Neural cell (in vitro differentiated cells): ENCODE results near the gene DPYD. TPM values are rescaled to one million over a fixed set of nuclear protein-coding genes. Genes with fewer than 3 reads are reported as not detected.

Experiments
- H2AFZ ChIP-seq: fragments of 200-600, 300-800 bp; sonication (generic), shearing (Covaris generic); 2 replicates; pipeline ENCODE4 v1.6.0; 2014; ENCODE audit warnings: low read depth, mild to moderate bottlenecking, antibody characterized with exemption, low read length, moderate library complexity
- H3F3A ChIP-seq: fragments of 200-600 bp; shearing (Covaris generic); 2 replicates; pipeline ENCODE4 v1.6.1; 2016; ENCODE audit warnings: mild to moderate bottlenecking, moderate library complexity, mixed read lengths, antibody characterized with exemption, low read length; ENCODE audit not compliant: insufficient read depth, poor library complexity, severe bottlenecking
- H3K27ac ChIP-seq: fragments of 200-600, 300-800 bp; sonication (generic), shearing (Covaris generic); 2 replicates; pipeline ENCODE4 v1.5.1; 2014; ENCODE audit warnings: mild to moderate bottlenecking, low read length, moderate library complexity
- H3K27me3 ChIP-seq: fragments of 300-800, 200-600 bp; sonication (generic), shearing (Covaris generic); 2 replicates; pipeline ENCODE4 v1.6.0; 2014; ENCODE audit warnings: mild to moderate bottlenecking, low read depth, low read length, moderate library complexity; ENCODE audit not compliant: insufficient read depth
- H3K36me3 ChIP-seq: fragments of 300-800, 200-600 bp; sonication (generic), shearing (Covaris generic); 2 replicates; pipeline ENCODE4 v1.5.1; 2014; ENCODE audit warnings: mild to moderate bottlenecking, antibody characterized with exemption, low read length, moderate library complexity; ENCODE audit not compliant: insufficient read depth
- H3K4me2 ChIP-seq: fragments of 300-800, 200-600 bp; sonication (generic), shearing (Covaris generic); 2 replicates; pipeline ENCODE4 v1.6.0; 2014; ENCODE audit warnings: mild to moderate bottlenecking, low read length
- H3K4me3 ChIP-seq: fragments of 300-800, 200-600 bp; sonication (generic), shearing (Covaris generic); 2 replicates; pipeline ENCODE4 v1.5.1; 2014; ENCODE audit warnings: mild to moderate bottlenecking, low read length, moderate library complexity
- H3K79me2 ChIP-seq: fragments of 200-600 bp; shearing (Covaris generic); replicated peaks from 2 replicates; pipeline ENCODE4 v1.6.0; 2014; ENCODE audit warnings: mild to moderate bottlenecking, low read length, moderate library complexity; ENCODE audit not compliant: insufficient read depth
- H3K9ac ChIP-seq: fragments of 300-800, 200-600 bp; sonication (generic), shearing (Covaris generic); 2 replicates; pipeline ENCODE4 v1.6.1; 2016; ENCODE audit warnings: mild to moderate bottlenecking, low read length, mixed read lengths
- H3K9me2 ChIP-seq: fragments of 200-600 bp; shearing (Covaris generic); 2 replicates; pipeline ENCODE4 v1.6.1; 2016; ENCODE audit warnings: mild to moderate bottlenecking, low read length, mixed read lengths; ENCODE audit not compliant: insufficient read depth
- H3K9me3 ChIP-seq: fragments of 200-600, 300-800 bp; sonication (generic), shearing (Covaris generic); 2 replicates; pipeline ENCODE4 v1.6.1; 2016; ENCODE audit warnings: mild to moderate bottlenecking, mixed run types, low read length, moderate library complexity, mixed read lengths
- H4K20me1 ChIP-seq: fragments of 200-600 bp; shearing (Covaris generic); 2 replicates; pipeline ENCODE4 v1.6.1; 2016; ENCODE audit warnings: mild to moderate bottlenecking, mixed run types; ENCODE audit not compliant: insufficient read depth
- CTCF ChIP-seq: fragments of 450-650 bp; IDR thresholded peaks from 2 replicates; pipeline ENCODE4 v1.5.1; 2014; ENCODE audit warnings: antibody characterized with exemption, mild to moderate bottlenecking, moderate library complexity; ENCODE audit not compliant: poor library complexity, severe bottlenecking
- EP300 ChIP-seq: fragments of 450-650 bp; conservative IDR thresholded peaks from 2 replicates; pipeline ENCODE4 v1.6.1; 2014; ENCODE audit warnings: antibody characterized with exemption, mild to moderate bottlenecking, moderate library complexity; ENCODE audit not compliant: poor library complexity, severe bottlenecking
- EZH2 ChIP-seq: fragments of 200-600, 300-800 bp; shearing (Covaris generic), sonication (generic); IDR thresholded peaks from 2 replicates; pipeline ENCODE4 v1.6.1; 2014; ENCODE audit warnings: antibody characterized with exemption, low read length, borderline replicate concordance, mild to moderate bottlenecking; ENCODE audit not compliant: insufficient read depth, poor library complexity, severe bottlenecking
- MXI1 ChIP-seq: fragments of 450-650 bp; conservative IDR thresholded peaks from 2 replicates; pipeline ENCODE4 v1.6.1; 2014; ENCODE audit warnings: antibody characterized with exemption, mild to moderate bottlenecking; ENCODE audit not compliant: poor library complexity, severe bottlenecking
- POLR2AphosphoS5 ChIP-seq: IDR thresholded peaks from 2 replicates; pipeline ENCODE4 v1.6.1; 2012
- RAD21 ChIP-seq: fragments of 450-650 bp; conservative IDR thresholded peaks from 2 replicates; pipeline ENCODE4 v1.6.1; 2014; ENCODE audit warnings: antibody characterized with exemption, mild to moderate bottlenecking, moderate library complexity
- SMC3 ChIP-seq: fragments of 450-650 bp; conservative IDR thresholded peaks from 2 replicates; pipeline ENCODE4 v1.6.1; 2014; ENCODE audit warnings: antibody characterized with exemption, mild to moderate bottlenecking, moderate library complexity; ENCODE audit not compliant: poor library complexity
- TAF1 ChIP-seq: IDR thresholded peaks from 2 replicates; pipeline ENCODE4 v1.6.1; 2012; ENCODE audit warnings: low read depth
- polyA plus RNA-seq: library from polyadenylated mRNA; depleted of rRNA; stranded (reverse); fragments of >200 nt; gene quantifications from 2 replicates; pipeline ENCODE4 v1.2.3, GENCODE V29; 2014
- TF ChIP-seq, protein P1 (sequence below): IDR thresholded peaks from 2 replicates; pipeline ENCODE4 v1.6.1; 2012; ENCODE audit warnings: borderline replicate concordance

DPYD gene
- polyA plus RNA-seq, 1 donor from 2014 or later: 6.7 TPM

DNA sequence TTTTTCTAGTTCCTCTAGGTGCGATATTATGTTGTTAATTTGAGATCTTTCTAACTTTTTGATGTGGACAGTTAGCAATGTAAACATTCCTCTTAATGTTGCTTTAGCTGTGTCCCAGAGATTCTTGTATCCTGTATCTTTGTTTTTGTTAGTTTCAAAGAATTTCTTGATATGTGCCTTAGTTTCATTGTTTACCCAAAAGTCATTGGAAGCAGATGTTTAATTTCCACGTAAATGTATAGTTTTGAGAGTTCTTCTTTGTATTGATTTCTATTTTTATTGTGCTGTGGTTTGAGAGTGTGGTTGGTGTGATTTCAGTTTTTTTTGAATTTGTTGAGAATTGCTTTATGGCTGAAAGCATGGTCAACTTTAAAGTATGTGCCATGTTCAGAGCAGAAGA lies 879.8 kb downstream of the DPYD start:
- Histone ChIP-seq H3K9ac (no peak overlapping the region), H3K9me2 (no peaks in the 10 kb centered on the region), H2AFZ (no peak overlapping the region), H3K36me3 (no peaks in the 10 kb centered on the region), H3F3A (no peaks in the 10 kb centered on the region), H3K4me3 (no peak overlapping the region), H4K20me1 (no peaks in the 10 kb centered on the region), H3K9me3 (peaks cover 2% of the 10 kb centered on the region), H3K27me3 (no peaks in the 10 kb centered on the region), H3K4me2 (no peak overlapping the region), H3K79me2 (no peaks in the 10 kb centered on the region), H3K27ac (no peak overlapping the region)
- TF ChIP-seq POLR2AphosphoS5 (no peak), EZH2 (no peak), MXI1 (no peak), RAD21 (no peak), EP300 (no peak), SMC3 (no peak), TAF1 (no peak), CTCF (no peak)
- TF ChIP-seq, protein P1, sequence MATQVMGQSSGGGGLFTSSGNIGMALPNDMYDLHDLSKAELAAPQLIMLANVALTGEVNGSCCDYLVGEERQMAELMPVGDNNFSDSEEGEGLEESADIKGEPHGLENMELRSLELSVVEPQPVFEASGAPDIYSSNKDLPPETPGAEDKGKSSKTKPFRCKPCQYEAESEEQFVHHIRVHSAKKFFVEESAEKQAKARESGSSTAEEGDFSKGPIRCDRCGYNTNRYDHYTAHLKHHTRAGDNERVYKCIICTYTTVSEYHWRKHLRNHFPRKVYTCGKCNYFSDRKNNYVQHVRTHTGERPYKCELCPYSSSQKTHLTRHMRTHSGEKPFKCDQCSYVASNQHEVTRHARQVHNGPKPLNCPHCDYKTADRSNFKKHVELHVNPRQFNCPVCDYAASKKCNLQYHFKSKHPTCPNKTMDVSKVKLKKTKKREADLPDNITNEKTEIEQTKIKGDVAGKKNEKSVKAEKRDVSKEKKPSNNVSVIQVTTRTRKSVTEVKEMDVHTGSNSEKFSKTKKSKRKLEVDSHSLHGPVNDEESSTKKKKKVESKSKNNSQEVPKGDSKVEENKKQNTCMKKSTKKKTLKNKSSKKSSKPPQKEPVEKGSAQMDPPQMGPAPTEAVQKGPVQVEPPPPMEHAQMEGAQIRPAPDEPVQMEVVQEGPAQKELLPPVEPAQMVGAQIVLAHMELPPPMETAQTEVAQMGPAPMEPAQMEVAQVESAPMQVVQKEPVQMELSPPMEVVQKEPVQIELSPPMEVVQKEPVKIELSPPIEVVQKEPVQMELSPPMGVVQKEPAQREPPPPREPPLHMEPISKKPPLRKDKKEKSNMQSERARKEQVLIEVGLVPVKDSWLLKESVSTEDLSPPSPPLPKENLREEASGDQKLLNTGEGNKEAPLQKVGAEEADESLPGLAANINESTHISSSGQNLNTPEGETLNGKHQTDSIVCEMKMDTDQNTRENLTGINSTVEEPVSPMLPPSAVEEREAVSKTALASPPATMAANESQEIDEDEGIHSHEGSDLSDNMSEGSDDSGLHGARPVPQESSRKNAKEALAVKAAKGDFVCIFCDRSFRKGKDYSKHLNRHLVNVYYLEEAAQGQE: no peak

DNA sequence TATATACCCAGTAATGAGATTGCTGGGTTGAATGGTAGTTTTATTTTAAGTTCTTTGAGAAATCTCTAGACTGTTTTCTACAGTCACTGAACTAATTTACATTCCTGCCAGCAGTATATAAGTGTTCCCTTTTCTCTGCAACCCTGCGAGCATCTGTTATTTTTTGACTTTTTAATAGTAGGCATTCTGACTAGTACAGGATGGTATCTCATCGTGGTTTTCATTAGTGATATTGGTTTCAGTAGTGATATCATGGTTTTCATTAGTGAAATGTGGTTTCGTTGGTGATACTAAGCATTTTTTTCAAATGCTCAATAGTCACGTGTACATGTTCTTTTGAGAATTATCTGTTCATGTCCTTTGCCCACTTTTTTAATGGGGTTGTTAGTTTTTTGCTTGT lies 882.4 kb downstream of the DPYD start:
- Histone ChIP-seq H3F3A (no peaks in the 10 kb centered on the region), H3K27me3 (no peaks in the 10 kb centered on the region), H4K20me1 (no peaks in the 10 kb centered on the region), H2AFZ (no peak overlapping the region), H3K4me3 (no peak overlapping the region), H3K79me2 (no peaks in the 10 kb centered on the region), H3K36me3 (no peaks in the 10 kb centered on the region), H3K9me2 (no peaks in the 10 kb centered on the region), H3K9me3 (peaks cover 2% of the 10 kb centered on the region), H3K9ac (no peak overlapping the region), H3K27ac (no peak overlapping the region), H3K4me2 (no peak overlapping the region)
- TF ChIP-seq EZH2: no peak
- TF ChIP-seq, protein P1: no peak
